AG04450 (cell line): ENCODE data around the gene DYNC1I1. TPM values are rescaled to one million over a fixed set of nuclear protein-coding genes. Genes with fewer than 3 reads are reported as not detected.

Experiments used
- CTCF ChIA-PET: fragments of 300-600, 350-600 bp; formaldehyde crosslinking; extraction: SDS; loops from one replicate; lab custom pipeline; 2022; ENCODE audit warnings: antibody characterized with exemption, inconsistent platforms; lab: Charles Lee
- POLR2A ChIA-PET: fragments of 350-600 bp; formaldehyde crosslinking; extraction: SDS; loops from one replicate; lab custom pipeline; 2021; ENCODE audit warnings: antibody characterized with exemption, inconsistent platforms; lab: Yijun Ruan, JAX
- DNase-seq: peaks from one replicate; pipeline ENCODE4 v3.0.0-alpha.2; 2011; ENCODE audit warnings: low read depth, low spot score
- H3K27ac ChIP-seq: one replicate; pipeline ENCODE4 v1.5.1; 2012; ENCODE audit warnings: low read depth, low read length, control low read depth
- H3K27me3 ChIP-seq: one replicate; pipeline ENCODE4 v1.6.0; 2012; ENCODE audit warnings: low read length; ENCODE audit not compliant: control insufficient read depth, insufficient read depth
- H3K4me3 ChIP-seq: 2 replicates; pipeline ENCODE4 v1.5.1; 2011; ENCODE audit warnings: mild to moderate bottlenecking, low read depth, low read length, control low read depth
- H3K9me3 ChIP-seq: 2 replicates; pipeline ENCODE4 v1.5.1; 2012; ENCODE audit warnings: low read length; ENCODE audit not compliant: control insufficient read depth, insufficient read depth
- polyA plus RNA-seq: library from polyadenylated mRNA; depleted of rRNA; stranded (reverse); fragments of >200 nt; gene quantifications from 2 replicates; pipeline ENCODE4 v1.2.3, GENCODE V29; 2011
- TF ChIP-seq, protein P1 (sequence below): IDR thresholded peaks from 2 replicates; pipeline ENCODE4 v1.5.1; 2011; ENCODE audit warnings: low read depth, low read length, control low read depth, inconsistent platforms

DYNC1I1 gene
- polyA plus RNA-seq, 1 experiment = 0.06 TPM

DNA sequence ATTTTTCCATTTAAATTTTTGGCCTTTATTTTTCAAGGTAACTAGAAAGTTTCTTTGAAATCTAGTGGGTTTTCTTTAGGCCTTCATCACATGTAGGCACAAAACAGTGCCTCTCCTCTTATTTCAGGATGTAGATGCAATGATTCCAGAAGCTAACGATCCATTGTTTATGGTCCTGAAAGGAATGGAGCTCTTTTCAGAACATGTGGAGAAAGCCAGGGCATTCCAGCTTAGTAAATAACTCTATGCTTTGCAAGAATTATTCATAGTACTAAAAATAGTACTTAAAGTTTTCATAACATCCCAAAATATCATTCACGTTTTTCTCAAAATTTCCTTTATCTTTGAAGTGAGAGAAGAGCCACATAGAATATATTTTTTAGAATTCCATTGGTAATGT, 91.3 kb downstream of the DYNC1I1 start:
- Histone ChIP-seq H3K4me3 (no peak overlapping the region), H3K9me3 (no peaks in the 10 kb centered on the region), H3K27me3 (no peaks in the 10 kb centered on the region), H3K27ac (no peak overlapping the region)
- ChIA-PET POLR2A (no interaction called here), CTCF (interaction anchor here (1.4 kb wide), 1 partner anchor 177 kb away, joined by 3 read pairs; no protein-coding TSS in a partner anchor)
- DNase-seq = no peak
- TF ChIP-seq, protein P1, sequence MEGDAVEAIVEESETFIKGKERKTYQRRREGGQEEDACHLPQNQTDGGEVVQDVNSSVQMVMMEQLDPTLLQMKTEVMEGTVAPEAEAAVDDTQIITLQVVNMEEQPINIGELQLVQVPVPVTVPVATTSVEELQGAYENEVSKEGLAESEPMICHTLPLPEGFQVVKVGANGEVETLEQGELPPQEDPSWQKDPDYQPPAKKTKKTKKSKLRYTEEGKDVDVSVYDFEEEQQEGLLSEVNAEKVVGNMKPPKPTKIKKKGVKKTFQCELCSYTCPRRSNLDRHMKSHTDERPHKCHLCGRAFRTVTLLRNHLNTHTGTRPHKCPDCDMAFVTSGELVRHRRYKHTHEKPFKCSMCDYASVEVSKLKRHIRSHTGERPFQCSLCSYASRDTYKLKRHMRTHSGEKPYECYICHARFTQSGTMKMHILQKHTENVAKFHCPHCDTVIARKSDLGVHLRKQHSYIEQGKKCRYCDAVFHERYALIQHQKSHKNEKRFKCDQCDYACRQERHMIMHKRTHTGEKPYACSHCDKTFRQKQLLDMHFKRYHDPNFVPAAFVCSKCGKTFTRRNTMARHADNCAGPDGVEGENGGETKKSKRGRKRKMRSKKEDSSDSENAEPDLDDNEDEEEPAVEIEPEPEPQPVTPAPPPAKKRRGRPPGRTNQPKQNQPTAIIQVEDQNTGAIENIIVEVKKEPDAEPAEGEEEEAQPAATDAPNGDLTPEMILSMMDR = no peak

DNA sequence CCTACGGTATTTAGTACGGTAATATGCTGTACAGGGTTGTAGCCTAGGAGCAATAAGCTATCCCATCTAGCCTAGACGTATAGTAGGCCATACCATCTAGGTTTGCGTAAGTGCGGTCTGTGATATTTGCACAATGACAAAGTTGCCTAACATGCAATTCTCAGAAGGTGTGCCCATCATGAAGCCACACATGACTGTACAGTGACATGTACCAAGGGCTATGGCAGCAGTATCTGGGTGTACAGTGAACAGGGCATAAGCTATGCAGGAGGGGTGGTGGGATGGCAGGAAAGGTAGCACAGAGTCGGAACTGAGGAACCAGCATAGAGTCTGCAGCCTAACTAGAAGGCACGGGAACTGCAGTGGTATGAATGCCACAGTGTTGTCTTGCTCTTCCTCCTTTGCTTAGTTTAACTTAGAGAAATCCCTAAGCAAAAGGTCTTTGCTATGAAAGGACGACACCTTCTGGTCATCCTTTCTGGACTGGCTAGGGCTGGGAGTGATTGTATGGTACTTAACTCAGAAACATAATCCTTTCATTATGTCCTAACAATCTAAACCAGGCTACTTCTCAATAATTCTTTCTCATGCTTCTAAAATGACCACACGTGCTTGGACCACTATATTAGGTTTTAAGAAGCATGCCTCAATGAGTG, 93.5 kb downstream of the DYNC1I1 start:
- Histone ChIP-seq H3K4me3 (no peak overlapping the region), H3K27ac (no peak overlapping the region), H3K27me3 (no peaks in the 10 kb centered on the region), H3K9me3 (no peaks in the 10 kb centered on the region)
- no peak for DNase-seq
- CTCF ChIA-PET = no interaction called here
- POLR2A ChIA-PET = no interaction called here
- TF ChIP-seq, protein P1 = peak; percentile 23; the same call in 1 of the 2 replicates

DNA sequence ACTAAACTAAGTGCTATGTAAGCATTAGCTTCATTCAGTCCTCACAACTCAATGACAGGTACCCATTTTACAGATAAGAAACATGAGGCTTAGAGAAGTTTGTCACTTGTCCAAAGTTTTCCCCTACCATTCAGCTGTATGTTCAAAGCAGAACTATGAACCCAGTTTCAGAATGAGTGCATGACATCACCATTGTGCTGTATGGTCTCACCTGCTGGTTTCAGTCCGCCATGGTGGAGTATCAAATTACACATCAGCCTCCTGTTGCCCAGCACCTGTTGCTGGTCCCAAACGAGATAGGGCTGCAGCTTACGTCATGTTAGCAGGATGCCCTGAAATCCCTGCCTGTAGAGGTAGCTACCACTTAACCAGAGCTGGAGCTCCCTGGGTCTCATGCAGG, 95.0 kb downstream of the DYNC1I1 start:
- Histone ChIP-seq H3K9me3 (no peaks in the 10 kb centered on the region), H3K27ac (no peak overlapping the region), H3K4me3 (no peak overlapping the region), H3K27me3 (no peaks in the 10 kb centered on the region)
- TF ChIP-seq, protein P1 = no peak
- ChIA-PET CTCF (no interaction called here), POLR2A (no interaction called here)
- no peak for DNase-seq

DNA sequence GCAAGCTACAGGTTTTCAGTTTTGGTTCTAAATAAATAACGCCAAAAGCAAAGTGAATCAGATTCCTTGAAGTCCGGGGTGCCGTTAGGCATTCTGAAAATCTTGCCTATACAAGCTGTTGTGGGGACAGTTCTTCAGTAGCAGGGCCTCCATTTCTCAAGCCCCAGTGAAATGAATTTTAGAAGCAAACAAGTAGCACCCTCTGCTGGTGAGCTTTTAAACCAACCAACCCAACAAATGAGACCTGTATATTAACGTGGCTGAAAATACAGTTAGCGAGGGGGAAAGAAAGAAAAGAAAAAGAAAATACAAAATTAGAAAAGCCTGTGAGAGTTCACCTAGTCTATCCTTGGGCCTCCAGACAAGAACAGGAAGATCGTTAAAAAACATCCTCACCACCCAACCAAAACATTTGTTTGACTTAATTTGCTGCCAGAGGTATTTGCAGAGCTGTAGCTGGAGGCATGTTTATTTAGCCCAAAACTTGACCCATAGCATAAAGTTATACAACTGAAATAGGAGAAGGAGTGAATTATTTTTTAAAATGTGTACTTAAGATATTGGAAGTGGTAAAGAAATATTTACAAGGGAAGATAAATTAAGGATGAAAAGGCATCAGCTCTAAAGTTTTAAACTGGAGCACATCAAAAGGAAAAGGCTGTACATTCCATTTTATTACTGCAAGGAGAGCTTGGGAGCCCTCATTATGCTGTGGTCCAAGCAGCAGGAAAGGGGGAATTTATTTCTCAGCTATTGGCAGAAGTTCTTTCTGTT, 98.9 kb downstream of the DYNC1I1 start:
- DNase-seq = peak; percentile 7
- Histone ChIP-seq H3K27ac (no peak overlapping the region), H3K27me3 (no peaks in the 10 kb centered on the region), H3K4me3 (no peak overlapping the region), H3K9me3 (no peaks in the 10 kb centered on the region)
- ChIA-PET POLR2A (interaction anchor here (0.6 kb wide), 1 partner anchor 242 kb away, joined by 3 read pairs; no protein-coding TSS in a partner anchor), CTCF (interaction anchor here (0.8 to 2.2 kb wide), 15 partner anchors 10 to 359 kb away, joined by 3 to 12 read pairs (median 5); no protein-coding TSS in a partner anchor)
- TF ChIP-seq, protein P1 = peak; percentile 67

DNA sequence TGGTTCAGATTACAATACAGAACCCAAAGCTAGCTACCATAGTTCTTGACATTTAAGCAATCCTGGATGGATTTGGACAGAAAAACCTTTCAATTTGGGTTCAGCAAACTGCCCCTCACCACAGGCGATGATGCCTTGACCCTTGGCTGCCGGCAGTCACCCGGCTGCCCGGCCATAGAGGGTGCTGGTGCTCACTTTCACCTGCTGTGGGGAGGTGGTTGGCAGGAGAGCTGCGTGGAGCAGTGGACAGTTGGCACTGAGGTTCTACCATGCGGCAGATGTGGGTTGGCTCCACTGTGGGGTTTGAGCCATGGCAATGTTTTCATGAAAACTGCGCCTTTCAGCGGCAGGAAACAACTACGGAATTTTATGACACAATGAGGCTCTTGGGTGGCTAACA, 99.5 kb downstream of the DYNC1I1 start:
- POLR2A ChIA-PET = no interaction called here
- Histone ChIP-seq H3K9me3 (no peaks in the 10 kb centered on the region), H3K4me3 (no peak overlapping the region), H3K27ac (no peak overlapping the region), H3K27me3 (no peaks in the 10 kb centered on the region)
- CTCF ChIA-PET = interaction anchor here (1.0 to 2.2 kb wide), 13 partner anchors 10 to 360 kb away, joined by 3 to 12 read pairs (median 6); no protein-coding TSS in a partner anchor
- no peak for DNase-seq
- TF ChIP-seq, protein P1 = no peak
